IPS DF 4.7 (cell line): ENCODE data around the gene IP6K2.

Experiments
- DNase-seq: peaks from one replicate; pipeline ENCODE4 v3.0.0-alpha.2; 2013; ENCODE audit warnings: low spot score; ENCODE audit errors: extremely low read depth

Gene IP6K2

GRCh38 chr3:48664313-48664644, 52.7 kb downstream of the IP6K2 start:
- no peak for DNase-seq

GRCh38 chr3:48663489-48664312, 53.3 kb downstream of the IP6K2 start:
- DNase-seq = peak; percentile 95

GRCh38 chr3:48662753-48663488, 54.1 kb downstream of the IP6K2 start, which contains the start of gene CELSR3:
CELSR3 (minus strand) TSS chr3:48662886; CDS start chr3:48662634, 252 bp downstream.
- DNase-seq = no peak

- no peak for DNase-seq
Observed at GRCh38 chr3:48662145-48662752, 54.8 kb downstream of the IP6K2 start.

- DNase-seq = no peak
Observed at GRCh38 chr3:48661501-48662144, 55.4 kb downstream of the IP6K2 start.

- DNase-seq = no peak
Observed at GRCh38 chr3:48660800-48661400, 56.1 kb downstream of the IP6K2 start.

- DNase-seq = no peak
Observed at GRCh38 chr3:48656841-48657281, 60.2 kb downstream of the IP6K2 start.

GRCh38 chr3:48656061-48656840, 60.8 kb downstream of the IP6K2 start:
- DNase-seq = no peak

GRCh38 chr3:48655606-48656005, 61.4 kb downstream of the IP6K2 start:
- DNase-seq = no peak

GRCh38 chr3:48655063-48655462, 62.0 kb downstream of the IP6K2 start:
- no peak for DNase-seq

- no peak for DNase-seq
Observed at GRCh38 chr3:48652923-48653715, 63.9 kb downstream of the IP6K2 start.

- no peak for DNase-seq
Observed at GRCh38 chr3:48651771-48652170, 65.2 kb downstream of the IP6K2 start.

GRCh38 chr3:48650723-48651122, 66.3 kb downstream of the IP6K2 start:
- DNase-seq = no peak

- DNase-seq = no peak
Observed at GRCh38 chr3:48648188-48648850, 68.7 kb downstream of the IP6K2 start.

- no peak for DNase-seq
Observed at GRCh38 chr3:48647714-48648113, 69.3 kb downstream of the IP6K2 start.

- DNase-seq = no peak
Observed at GRCh38 chr3:48644898-48645760, 71.9 kb downstream of the IP6K2 start.

GRCh38 chr3:48642605-48643004, 74.4 kb downstream of the IP6K2 start:
- no peak for DNase-seq

GRCh38 chr3:48641396-48641795, 75.6 kb downstream of the IP6K2 start:
- DNase-seq = no peak
